D721Med (cell line): ENCODE results near the gene SLC9A9.

ENCODE experiments used
- DNase-seq: peaks from one replicate; pipeline ENCODE4 v3.0.0; 2011; ENCODE audit warnings: low spot score; ENCODE audit not compliant: insufficient read length
- FAIRE-seq: peaks from 2 replicates; lab custom pipeline; 2011; peaks lifted over from hg19 to GRCh38; lab: Jason Lieb, UNC
- CTCF ChIP-seq: IDR thresholded peaks from 2 replicates; pipeline ENCODE4 v1.5.1; 2012; ENCODE audit warnings: mild to moderate bottlenecking, control low read depth; ENCODE audit not compliant: insufficient read depth; ENCODE audit errors: missing control alignments

Gene SLC9A9

GRCh38 chr3:143261848-143262247, 586.4 kb downstream of the SLC9A9 start:
- no peak for TF ChIP-seq CTCF
- FAIRE-seq = no peak
- no peak for DNase-seq

DNA sequence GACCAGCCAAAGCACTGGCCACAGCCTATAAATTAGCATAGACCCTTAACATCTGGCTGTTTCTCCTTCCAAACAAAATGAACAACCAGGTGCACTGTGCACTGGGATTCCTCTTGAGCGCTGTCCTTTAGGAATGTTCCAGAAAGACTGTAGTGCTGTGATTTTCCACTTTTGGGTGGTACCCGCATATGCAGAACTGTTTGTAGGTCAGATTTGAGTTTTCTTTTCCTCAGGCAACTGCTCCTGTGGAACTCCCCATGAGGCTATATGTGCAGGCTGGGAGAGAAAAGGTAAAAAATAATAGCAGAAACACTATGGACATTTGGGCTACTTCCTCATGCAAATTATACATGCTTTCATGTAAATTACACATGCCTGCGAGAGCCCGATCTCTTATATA, 589.6 kb downstream of the SLC9A9 start:
- FAIRE-seq = no peak
- DNase-seq = no peak
- no peak for TF ChIP-seq CTCF

DNA sequence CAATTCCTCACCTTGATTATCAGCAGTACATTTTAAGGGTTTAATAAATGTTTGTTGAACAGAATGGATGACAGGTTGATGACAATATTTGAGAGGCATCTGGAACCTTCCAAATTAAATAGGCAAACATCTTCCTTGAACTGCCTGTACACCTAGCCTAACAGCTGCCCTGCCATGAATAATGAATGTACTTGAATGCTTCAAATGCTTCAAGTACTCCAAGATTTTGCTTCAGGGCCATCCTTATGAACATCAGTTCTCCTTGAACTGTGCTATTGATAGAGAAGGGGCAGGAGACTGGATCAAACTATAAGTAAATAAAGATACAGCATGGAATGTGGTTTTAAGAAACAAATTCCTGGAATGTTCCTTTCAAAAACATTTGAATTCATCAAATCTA, 591.9 kb downstream of the SLC9A9 start:
- DNase-seq (no peak), FAIRE-seq (no peak)
- no peak for TF ChIP-seq CTCF

DNA sequence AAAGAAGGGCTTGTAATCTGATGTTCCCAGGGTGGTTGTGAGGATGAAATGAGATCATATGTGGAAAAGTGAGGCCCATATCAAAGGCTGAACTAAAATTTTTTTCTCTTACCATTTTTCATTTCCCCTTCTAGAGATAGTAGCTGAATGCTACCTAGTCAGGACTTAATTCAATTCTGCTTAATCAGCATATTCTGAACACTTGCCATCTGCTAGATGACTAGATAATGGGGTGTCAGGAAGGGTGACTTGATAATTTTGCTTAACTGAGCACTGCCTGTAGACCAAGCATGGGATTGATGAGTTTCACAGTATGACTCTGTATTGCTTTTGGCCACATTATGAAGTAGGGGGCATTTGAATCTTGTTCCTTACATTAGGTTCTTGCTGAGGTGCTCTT, 592.5 kb downstream of the SLC9A9 start:
- no peak for FAIRE-seq
- no peak for TF ChIP-seq CTCF
- no peak for DNase-seq

GRCh38 chr3:143252931-143253330, 595.3 kb downstream of the SLC9A9 start:
- FAIRE-seq (no peak), DNase-seq (no peak)

GRCh38 chr3:143249014-143249413, 599.3 kb downstream of the SLC9A9 start:
- DNase-seq (no peak), FAIRE-seq (no peak)
- TF ChIP-seq CTCF = no peak

More at GRCh38 chr3:143252931-143253330, 595.3 kb downstream of the SLC9A9 start:
- no peak for TF ChIP-seq CTCF

GRCh38 chr3:143247073-143247472, 601.2 kb downstream of the SLC9A9 start:
- TF ChIP-seq CTCF = no peak
- no peak for FAIRE-seq

More at GRCh38 chr3:143247073-143247472, 601.2 kb downstream of the SLC9A9 start:
- no peak for DNase-seq
